Psoas muscle (tissue), 8 donors: ENCODE data around the gene DCUN1D4. TPM values are rescaled to one million over a fixed set of nuclear protein-coding genes. Genes with fewer than 3 reads are reported as not detected.
A peak's percentile ranks its signal among the peaks of the same experiment; 100 is the strongest.

Source experiments
- ATAC-seq, 4 donors: fragments of 200-7000 bp; cut with Tn5 transposase; one replicate each; pipeline ENCODE4 v1.9.1; 2020; ENCODE audit warnings: moderate library complexity in 3 of 4, mild to moderate bottlenecking in 2 of 4
- DNase-seq, 2 donors: peaks; one replicate each; pipeline ENCODE4 v3.0.0-alpha.2; 2020
- H3K27ac ChIP-seq: fragments of 200-600 bp; one replicate; pipeline ENCODE4 v1.8.0; 2022
- H3K27me3 ChIP-seq, 3 donors: fragments of 200-600 bp in 1 of 3; one replicate each; pipeline versions ENCODE4 v1.6.1 to v1.8.0; 2013 to 2022; ENCODE audit warnings: low read length in 2 of 3, mild to moderate bottlenecking in 2 of 3, moderate library complexity in 1 of 3; ENCODE audit not compliant: insufficient read depth in 3 of 3
- H3K36me3 ChIP-seq, 2 donors: fragments of 200-600 bp in 1 of 2; one replicate each; pipeline versions ENCODE4 v1.6.1 to v1.8.0; 2013 to 2022; ENCODE audit warnings: low read depth in 1 of 2, mild to moderate bottlenecking in 1 of 2, moderate library complexity in 1 of 2; ENCODE audit not compliant: insufficient read depth in 1 of 2
- H3K4me1 ChIP-seq: fragments of 200-600 bp; one replicate; pipeline ENCODE4 v1.8.0; 2022
- H3K4me3 ChIP-seq: fragments of 200-600 bp; one replicate; pipeline ENCODE4 v1.8.0; 2022; ENCODE audit warnings: mild to moderate bottlenecking
- H3K9me3 ChIP-seq: fragments of 200-600 bp; one replicate; pipeline ENCODE4 v1.8.0; 2022
- CTCF ChIP-seq: fragments of 200-600 bp; IDR thresholded peaks from one replicate; pipeline ENCODE4 v1.8.0; 2022; ENCODE audit warnings: antibody characterized with exemption
- WGBS, 3 donors: extraction: QIAGEN DNeasy Blood & Tissue Kit; methylation state at CpG; one replicate each; pipeline versions ENCODE4 v1.1.6 to v1.1.7; 2013; 5-methylcytosine and 5-hydroxymethylcytosine counted together
- intact Hi-C, 2 donors: fragments of 100-400 bp; cut with DNase I; formaldehyde crosslinking; loops; one replicate each; pipeline versions ENCODE4 v1.11.0 to v1.14.2; 2022
- polyA plus RNA-seq, 3 donors: library from polyadenylated mRNA; stranded (reverse); fragments of 200-250 nt; gene quantifications; one replicate each; pipeline ENCODE4 v1.2.3, GENCODE V29; 2013
- total RNA-seq, 4 donors: library from RNA; stranded (reverse); fragmentation: NEBNext Ultra II Directional in 2 of 4; extraction: Animal tissue kit (Norgen Biotek cat#: 25700) in 2 of 4; gene quantifications; one replicate each; pipeline versions ENCODE4 v1.2.1 to v1.2.4, GENCODE V29; 2021 to 2023
- donor health status: healthy with polysubstance abuse.
- donor health status: DM: no; HTN: no; CAD: no; lungs with moderate emphysema.
- donor health status: Bipolar disorder and iron deficiency.
- donor health status: healthy.
- donor health status: DM: yes; HTN: yes; CAD: no.
- donor health status: DM: no; HTN: no; CAD: no.
- donor health status: DM: no; HTN: no; CAD: no.
- donor health status: DM: yes; HTN: yes; CAD: no.

The DCUN1D4 gene
- total and polyA plus RNA-seq, 7 donors: 13.5 to 43.1 (median 26.0) TPM

GRCh38 chr4:51868449-51868847 lies 25.5 kb downstream of the DCUN1D4 start:
- Histone ChIP-seq H3K27ac (no peak overlapping the region), H3K9me3 (no peaks in the 10 kb centered on the region), H3K36me3 (peaks cover 8 to 64% of the 10 kb centered on the region in 2 donors), H3K27me3 (no peaks in the 10 kb centered on the region), H3K4me3 (no peak overlapping the region), H3K4me1 (peaks cover 29% of the 10 kb centered on the region)
- 74 to 98% (median 83%) methylated on average over 2 of the region's 2 CpGs for WGBS, 3 donors
- no peak for DNase-seq
- intact Hi-C loops: no loop called here
- ATAC-seq: no peak
- TF ChIP-seq CTCF: no peak

- H3K36me3 ChIP-seq: peaks cover 5 to 64% of the 10 kb centered on the region in 2 donors
- no peak for TF ChIP-seq CTCF
Observed at GRCh38 chr4:51870441-51871188, 27.7 kb downstream of the DCUN1D4 start.

GRCh38 chr4:51872283-51872997 lies 29.5 kb downstream of the DCUN1D4 start:
- Histone ChIP-seq H3K36me3 (peaks cover 0 to 64% of the 10 kb centered on the region in 2 donors), H3K27ac (peak overlapping the region; percentile 70), H3K4me3 (no peak overlapping the region), H3K4me1 (peaks cover 29% of the 10 kb centered on the region), H3K9me3 (no peaks in the 10 kb centered on the region), H3K27me3 (no peaks in the 10 kb centered on the region)
- no peak for TF ChIP-seq CTCF
- intact Hi-C loops: no loop called here
- peak; percentile 84 to 94 (median 89) for ATAC-seq
- WGBS, 3 donors: 34 to 68% (median 38%) methylated on average over 9 of the region's 9 CpGs
- DNase-seq: no peak

More at GRCh38 chr4:51870441-51871188, 27.7 kb downstream of the DCUN1D4 start:
- DNase-seq (no peak), ATAC-seq (peak in 3 of 4 donors; percentile 60 to 69 (median 64))
- Histone ChIP-seq H3K9me3 (no peaks in the 10 kb centered on the region), H3K4me1 (peaks cover 32% of the 10 kb centered on the region), H3K27me3 (no peaks in the 10 kb centered on the region), H3K27ac (no peak overlapping the region), H3K4me3 (no peak overlapping the region)
- intact Hi-C loops: no loop called here
- WGBS, 3 donors: 62 to 91% (median 70%) methylated on average over 3 of the region's 3 CpGs

GRCh38 chr4:51874551-51874950 lies 31.6 kb downstream of the DCUN1D4 start:
- intact Hi-C loops: no loop called here
- TF ChIP-seq CTCF: no peak
- ATAC-seq (no peak), DNase-seq (no peak)
- H3K36me3 ChIP-seq: peaks cover 0 to 73% of the 10 kb centered on the region in 2 donors
- peaks cover 29% of the 10 kb centered on the region for H3K4me1 ChIP-seq
- H3K27me3 ChIP-seq: no peaks in the 10 kb centered on the region
- 91 to 95% (median 95%) methylated on average over 6 of the region's 6 CpGs for WGBS, 3 donors
- no peak overlapping the region for H3K4me3 ChIP-seq
- H3K27ac ChIP-seq: no peak overlapping the region
- H3K9me3 ChIP-seq: no peaks in the 10 kb centered on the region
